Parathyroid adenoma (tissue), 2 donors: ENCODE results near the gene PRR30.

Experiments used
- H2AFZ ChIP-seq: fragments of 300-600 bp; sonication (generic); one replicate; pipeline ENCODE4 v1.7.0; 2017; ENCODE audit warnings: antibody characterized with exemption, mild to moderate bottlenecking
- H3K27ac ChIP-seq: fragments of 300-600 bp; sonication (generic); one replicate; pipeline ENCODE4 v1.7.0; 2017
- H3K27me3 ChIP-seq: fragments of 300-600 bp; sonication (generic); one replicate; pipeline ENCODE4 v1.7.0; 2017; ENCODE audit warnings: low read length; ENCODE audit not compliant: control insufficient read depth, insufficient read depth
- H3K36me3 ChIP-seq: fragments of 300-600 bp; sonication (generic); one replicate; pipeline ENCODE4 v1.7.0; 2017; ENCODE audit warnings: low read length; ENCODE audit not compliant: control insufficient read depth, insufficient read depth
- H3K4me1 ChIP-seq: fragments of 300-600 bp; sonication (generic); one replicate; pipeline ENCODE4 v1.7.0; 2017; ENCODE audit warnings: control low read depth
- H3K4me2 ChIP-seq: fragments of 300-600 bp; sonication (generic); one replicate; pipeline ENCODE4 v1.7.0; 2017; ENCODE audit warnings: low read length
- H3K4me3 ChIP-seq: fragments of 300-600 bp; sonication (generic); one replicate; pipeline ENCODE4 v1.7.0; 2017; ENCODE audit warnings: low read depth, low read length
- H3K79me2 ChIP-seq: fragments of 300-600 bp; sonication (generic); one replicate; pipeline ENCODE4 v1.7.0; 2017; ENCODE audit warnings: control low read depth
- H3K9ac ChIP-seq: fragments of 300-600 bp; sonication (generic); one replicate; pipeline ENCODE4 v1.7.0; 2017; ENCODE audit warnings: mild to moderate bottlenecking
- H3K9me3 ChIP-seq: fragments of 300-600 bp; sonication (generic); one replicate; pipeline ENCODE4 v1.7.0; 2017; ENCODE audit warnings: low read length; ENCODE audit not compliant: control insufficient read depth
- CTCF ChIP-seq: fragments of 300-600 bp; sonication (generic); IDR thresholded peaks from one replicate; pipeline ENCODE4 v1.7.0; 2017; ENCODE audit warnings: antibody characterized with exemption, mild to moderate bottlenecking
- donor health status: primary hyperparathyroidism.

The PRR30 gene

DNA sequence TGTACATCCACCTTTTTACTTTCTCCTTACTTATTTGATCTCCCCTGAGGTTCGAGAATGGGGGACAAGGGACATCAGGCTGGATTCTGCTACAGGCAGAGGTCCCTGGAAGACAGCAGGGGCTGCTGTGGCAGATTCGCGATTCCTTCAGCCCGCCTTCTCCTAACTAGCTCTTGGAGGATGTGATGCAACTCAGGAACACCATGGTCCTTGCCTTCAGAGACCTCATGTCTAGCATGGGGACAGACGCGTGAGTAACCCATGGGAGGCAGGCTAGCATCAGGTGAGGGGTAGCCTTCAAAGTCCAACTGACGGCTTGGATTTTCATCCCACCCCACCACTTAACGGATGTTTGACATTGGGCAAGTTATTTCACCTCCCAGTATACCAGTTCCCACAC is 8.7 kb upstream of the PRR30 start:
- Histone ChIP-seq H3K27ac (no peak overlapping the region), H3K4me2 (no peak overlapping the region), H3K79me2 (no peaks in the 10 kb centered on the region), H3K4me3 (no peak overlapping the region), H3K9me3 (no peaks in the 10 kb centered on the region), H3K4me1 (no peaks in the 10 kb centered on the region), H3K9ac (no peak overlapping the region), H2AFZ (no peak overlapping the region), H3K27me3 (no peaks in the 10 kb centered on the region), H3K36me3 (no peaks in the 10 kb centered on the region)
- TF ChIP-seq CTCF = no peak

GRCh38 chr2:27145682-27146081 is 6.5 kb upstream of the PRR30 start:
- H2AFZ ChIP-seq = no peak overlapping the region
- TF ChIP-seq CTCF = no peak
- no peaks in the 10 kb centered on the region for H3K36me3 ChIP-seq
- no peak overlapping the region for H3K27ac ChIP-seq
- H3K27me3 ChIP-seq = no peaks in the 10 kb centered on the region
- H3K9ac ChIP-seq = no peak overlapping the region
- no peaks in the 10 kb centered on the region for H3K79me2 ChIP-seq
- no peaks in the 10 kb centered on the region for H3K9me3 ChIP-seq
- no peak overlapping the region for H3K4me2 ChIP-seq
- no peaks in the 10 kb centered on the region for H3K4me1 ChIP-seq
- H3K4me3 ChIP-seq = no peak overlapping the region

DNA sequence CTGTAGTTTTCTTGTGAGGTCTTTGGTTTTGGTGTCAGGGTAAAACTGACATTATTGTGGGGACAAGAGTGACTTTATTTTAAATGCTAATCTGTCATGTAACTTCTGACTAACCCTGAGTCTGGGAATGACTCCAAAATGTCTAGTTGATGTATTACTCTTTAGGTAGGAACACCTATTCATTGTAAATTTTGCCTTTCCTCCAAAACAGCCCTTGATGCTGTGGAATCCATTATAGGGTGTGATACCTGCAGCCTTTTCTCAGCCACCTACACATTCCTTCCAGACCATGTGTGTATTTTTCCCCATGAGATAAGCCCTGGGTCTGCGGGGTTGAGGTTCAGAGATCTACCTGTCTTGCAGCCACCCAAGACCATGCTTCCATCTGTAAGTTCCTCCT is 4.1 kb upstream of the PRR30 start:
- Histone ChIP-seq H3K27ac (no peak overlapping the region), H2AFZ (no peak overlapping the region), H3K27me3 (no peaks in the 10 kb centered on the region), H3K9me3 (no peaks in the 10 kb centered on the region), H3K4me3 (no peak overlapping the region), H3K4me2 (no peak overlapping the region), H3K79me2 (no peaks in the 10 kb centered on the region), H3K36me3 (no peaks in the 10 kb centered on the region), H3K9ac (no peak overlapping the region), H3K4me1 (no peaks in the 10 kb centered on the region)
- no peak for TF ChIP-seq CTCF

- Histone ChIP-seq H3K4me2 (no peak overlapping the region), H3K27me3 (no peaks in the 10 kb centered on the region), H2AFZ (no peak overlapping the region), H3K4me3 (no peak overlapping the region), H3K4me1 (peaks cover 6% of the 10 kb centered on the region), H3K27ac (no peak overlapping the region), H3K79me2 (peaks cover 5% of the 10 kb centered on the region), H3K36me3 (no peaks in the 10 kb centered on the region), H3K9ac (no peak overlapping the region), H3K9me3 (no peaks in the 10 kb centered on the region)
- TF ChIP-seq CTCF = no peak
These were observed 1.1 kb downstream of the PRR30 start for GRCh38 chr2:27138111-27138510.

- H3K27ac ChIP-seq = no peak overlapping the region
These were observed 1.8 kb downstream of the PRR30 start for GRCh38 chr2:27137322-27137935.

More at GRCh38 chr2:27137322-27137935, 1.8 kb downstream of the PRR30 start:
- Histone ChIP-seq H3K4me3 (no peak overlapping the region), H2AFZ (no peak overlapping the region), H3K36me3 (no peaks in the 10 kb centered on the region), H3K9me3 (no peaks in the 10 kb centered on the region), H3K27me3 (no peaks in the 10 kb centered on the region), H3K9ac (no peak overlapping the region), H3K79me2 (peaks cover 7% of the 10 kb centered on the region), H3K4me2 (no peak overlapping the region), H3K4me1 (peaks cover 9% of the 10 kb centered on the region)
- TF ChIP-seq CTCF = no peak
